IPS-15b (cell line): ENCODE data around the gene GPR21.

Experiments used
- H3K27me3 ChIP-seq: one replicate; pipeline ENCODE4 v1.6.1; 2013; ENCODE audit warnings: low read length; ENCODE audit not compliant: control insufficient read depth, insufficient read depth
- H3K36me3 ChIP-seq: one replicate; pipeline ENCODE4 v1.6.1; 2013; ENCODE audit warnings: low read length; ENCODE audit not compliant: control insufficient read depth, insufficient read depth
- H3K4me1 ChIP-seq: one replicate; pipeline ENCODE4 v1.6.1; 2013; ENCODE audit warnings: mild to moderate bottlenecking, low read length; ENCODE audit not compliant: control insufficient read depth, insufficient read depth
- H3K4me3 ChIP-seq: one replicate; pipeline ENCODE4 v1.5.1; 2013; ENCODE audit warnings: low read depth, low read length
- H3K9ac ChIP-seq: one replicate; pipeline ENCODE4 v1.6.1; 2013; ENCODE audit warnings: low read depth, mild to moderate bottlenecking, low read length
- H3K9me3 ChIP-seq: one replicate; pipeline ENCODE4 v1.6.1; 2013; ENCODE audit warnings: mild to moderate bottlenecking, low read length; ENCODE audit not compliant: control insufficient read depth, insufficient read depth

GPR21 gene

DNA sequence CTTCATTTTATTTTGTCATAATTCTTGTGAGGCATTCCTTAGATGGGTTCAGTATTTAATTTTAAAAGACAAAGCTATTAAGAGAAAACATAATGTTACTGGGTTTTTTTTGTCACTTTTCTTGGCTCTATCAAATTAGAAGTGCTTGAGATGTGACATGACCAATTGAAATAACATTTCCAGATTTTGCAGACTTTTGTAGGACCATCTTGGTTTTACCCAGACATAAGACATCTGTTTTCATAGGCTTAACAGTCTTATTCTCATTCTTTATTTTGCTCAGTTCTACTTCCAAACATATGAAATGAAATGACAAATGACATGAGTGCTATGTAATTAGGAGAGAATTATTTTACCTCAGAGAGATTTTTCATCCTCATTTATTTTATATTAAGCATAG, 19.6 kb downstream of the GPR21 start:
- no peaks in the 10 kb centered on the region for H3K27me3 ChIP-seq
- H3K4me1 ChIP-seq, result peaks cover 6% of the 10 kb centered on the region
- H3K4me3 ChIP-seq, result no peak overlapping the region
- no peaks in the 10 kb centered on the region for H3K9me3 ChIP-seq
- H3K9ac ChIP-seq, result no peak overlapping the region
- peaks cover 3% of the 10 kb centered on the region for H3K36me3 ChIP-seq

DNA sequence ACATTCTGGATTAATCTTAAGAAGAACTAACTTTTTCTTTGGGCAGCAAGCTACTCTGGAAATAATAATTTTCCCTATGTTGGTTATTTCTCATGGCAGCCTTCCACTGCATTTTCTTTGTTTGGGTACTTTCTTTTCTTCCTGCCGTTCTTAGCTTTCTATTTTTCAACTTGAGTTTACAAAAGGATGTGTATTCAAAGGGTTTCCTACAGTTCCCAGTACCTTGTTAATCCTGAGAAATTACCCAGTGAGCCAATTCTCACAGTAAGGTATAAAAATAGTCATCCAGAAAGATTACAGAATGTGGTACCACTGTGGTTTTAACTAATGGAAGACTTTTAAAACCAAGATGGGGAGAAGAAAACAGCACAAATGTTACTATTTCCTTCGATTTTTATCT, 20.2 kb downstream of the GPR21 start:
- H3K4me1 ChIP-seq, result peaks cover 6% of the 10 kb centered on the region
- H3K4me3 ChIP-seq, result no peak overlapping the region
- no peaks in the 10 kb centered on the region for H3K9me3 ChIP-seq
- no peak overlapping the region for H3K9ac ChIP-seq
- H3K27me3 ChIP-seq, result no peaks in the 10 kb centered on the region
- peaks cover 3% of the 10 kb centered on the region for H3K36me3 ChIP-seq

GRCh38 chr9:123058834-123059233, 25.4 kb downstream of the GPR21 start:
- Histone ChIP-seq H3K9ac (no peak overlapping the region), H3K27me3 (no peaks in the 10 kb centered on the region), H3K4me3 (no peak overlapping the region), H3K4me1 (peaks cover 10% of the 10 kb centered on the region), H3K9me3 (no peaks in the 10 kb centered on the region), H3K36me3 (no peaks in the 10 kb centered on the region)

GRCh38 chr9:123059472-123060220, 26.2 kb downstream of the GPR21 start:
- H3K36me3 ChIP-seq, result no peaks in the 10 kb centered on the region
- H3K27me3 ChIP-seq, result no peaks in the 10 kb centered on the region
- peaks cover 14% of the 10 kb centered on the region for H3K4me1 ChIP-seq
- H3K9me3 ChIP-seq, result no peaks in the 10 kb centered on the region
- no peak overlapping the region for H3K9ac ChIP-seq
- H3K4me3 ChIP-seq, result no peak overlapping the region

DNA sequence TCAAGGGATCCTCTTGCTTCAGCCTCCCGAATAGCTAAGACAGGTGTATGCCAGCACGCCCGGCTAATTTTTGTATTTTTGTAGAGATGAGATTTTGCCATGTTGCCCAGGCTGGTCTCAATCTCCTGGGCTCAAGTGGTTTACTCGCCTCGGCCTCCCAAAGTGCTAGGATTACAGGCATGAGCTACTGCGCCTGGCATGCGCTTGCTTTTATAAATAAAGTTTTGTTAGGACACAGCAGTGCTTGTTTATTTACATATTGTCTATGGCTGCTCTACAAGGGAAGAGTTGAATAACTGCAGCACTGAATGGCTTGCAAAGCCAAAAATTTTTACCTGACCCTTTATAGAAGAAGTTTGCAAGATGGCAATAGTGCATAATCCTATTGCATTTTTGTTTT, 27.7 kb downstream of the GPR21 start:
- no peak overlapping the region for H3K9ac ChIP-seq

DNA sequence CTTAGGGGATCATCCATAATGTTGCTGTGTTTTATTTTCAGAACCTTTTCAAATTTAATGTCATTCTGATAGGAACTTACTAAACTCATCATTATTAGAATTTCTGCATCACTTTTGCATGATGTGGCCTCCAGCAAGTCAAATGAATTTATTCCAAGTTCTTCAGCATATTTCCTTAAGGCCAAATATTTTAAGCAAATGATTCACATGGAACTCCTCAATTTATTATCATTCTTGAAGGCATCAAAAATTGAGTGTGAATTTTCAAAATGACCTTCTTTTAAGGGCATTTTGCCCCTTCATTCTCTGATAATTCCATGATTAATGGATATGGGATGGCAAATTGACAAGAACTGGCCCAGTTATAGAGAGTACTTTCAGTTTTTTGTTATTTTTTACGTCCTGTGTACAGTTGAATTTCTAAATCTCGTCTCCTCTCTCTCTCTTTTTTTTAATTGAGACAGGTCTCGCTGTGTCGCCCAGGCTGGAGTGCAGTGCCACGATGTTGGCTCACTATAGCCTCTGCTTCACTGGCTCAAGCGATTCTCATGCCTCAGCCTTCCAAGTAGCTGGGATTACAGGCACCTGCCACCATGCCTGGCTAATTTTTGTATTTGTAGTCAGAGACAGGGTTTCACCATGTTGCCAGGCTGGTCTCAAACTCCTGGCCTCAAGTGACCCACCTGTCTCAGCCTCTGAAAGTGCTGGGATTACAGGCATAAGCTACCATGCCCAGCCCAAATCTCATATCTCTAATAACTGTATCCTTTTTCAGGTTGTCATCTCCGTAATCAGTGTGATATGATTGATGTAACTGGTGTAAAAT, 29.1 kb downstream of the GPR21 start:
- Histone ChIP-seq H3K9ac (no peak overlapping the region), H3K4me1 (peaks cover 8% of the 10 kb centered on the region), H3K27me3 (no peaks in the 10 kb centered on the region), H3K4me3 (no peak overlapping the region), H3K36me3 (peaks cover 3% of the 10 kb centered on the region), H3K9me3 (no peaks in the 10 kb centered on the region)

More for the DNA sequence above, 27.7 kb downstream of the GPR21 start:
- Histone ChIP-seq H3K9me3 (no peaks in the 10 kb centered on the region), H3K27me3 (no peaks in the 10 kb centered on the region), H3K4me1 (peaks cover 8% of the 10 kb centered on the region), H3K4me3 (no peak overlapping the region), H3K36me3 (no peaks in the 10 kb centered on the region)

- H3K36me3 ChIP-seq, result peaks cover 3% of the 10 kb centered on the region
- no peak overlapping the region for H3K4me3 ChIP-seq
- H3K9me3 ChIP-seq, result no peaks in the 10 kb centered on the region
- no peaks in the 10 kb centered on the region for H3K27me3 ChIP-seq
- no peak overlapping the region for H3K9ac ChIP-seq
- H3K4me1 ChIP-seq, result peaks cover 8% of the 10 kb centered on the region
These were observed 29.7 kb downstream of the GPR21 start for GRCh38 chr9:123063177-123063598.

DNA sequence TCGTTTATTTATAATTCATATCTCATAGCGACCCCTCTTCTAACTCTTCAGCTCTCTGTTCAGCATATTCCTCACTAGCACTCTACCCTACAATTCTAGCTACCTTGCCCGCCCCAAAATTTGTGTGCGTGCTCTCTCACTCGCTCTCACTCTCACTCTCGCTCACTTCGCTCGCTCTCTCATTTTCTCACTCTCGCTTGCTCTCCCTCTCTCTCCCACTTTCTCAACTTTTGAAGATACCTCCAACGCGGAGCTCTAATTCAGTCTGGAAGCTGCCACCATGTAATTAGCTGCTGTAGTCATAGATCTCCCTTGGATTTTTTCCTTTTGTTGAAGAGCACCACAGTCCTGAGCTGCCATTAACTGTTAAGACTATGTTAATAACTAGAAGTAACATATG, 30.4 kb downstream of the GPR21 start:
- peaks cover 8% of the 10 kb centered on the region for H3K4me1 ChIP-seq
- H3K27me3 ChIP-seq, result no peaks in the 10 kb centered on the region
- peaks cover 3% of the 10 kb centered on the region for H3K36me3 ChIP-seq
- H3K4me3 ChIP-seq, result no peak overlapping the region
- no peaks in the 10 kb centered on the region for H3K9me3 ChIP-seq
- no peak overlapping the region for H3K9ac ChIP-seq

DNA sequence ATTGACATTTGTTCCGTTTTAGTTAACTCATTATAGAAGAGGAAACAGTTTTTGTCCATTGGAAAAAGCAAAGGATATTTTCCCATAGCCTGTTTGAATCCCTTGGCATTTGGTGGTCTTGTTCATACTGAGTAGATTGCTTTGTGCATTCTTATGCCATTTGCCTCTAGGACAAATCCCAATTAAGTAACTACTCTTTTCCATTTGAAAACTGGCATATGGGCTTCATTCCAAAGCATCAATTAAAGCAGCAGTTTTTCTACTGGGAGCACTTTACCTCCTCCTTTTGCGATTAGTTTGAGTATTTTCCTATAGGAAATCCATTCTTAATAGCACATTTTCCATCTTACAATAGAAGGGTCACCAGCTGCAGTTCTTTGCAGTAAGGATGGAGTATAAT, 31.2 kb downstream of the GPR21 start:
- no peak overlapping the region for H3K9ac ChIP-seq
- H3K4me1 ChIP-seq, result peaks cover 8% of the 10 kb centered on the region
- H3K9me3 ChIP-seq, result no peaks in the 10 kb centered on the region
- no peak overlapping the region for H3K4me3 ChIP-seq
- no peaks in the 10 kb centered on the region for H3K27me3 ChIP-seq
- H3K36me3 ChIP-seq, result peaks cover 3% of the 10 kb centered on the region

DNA sequence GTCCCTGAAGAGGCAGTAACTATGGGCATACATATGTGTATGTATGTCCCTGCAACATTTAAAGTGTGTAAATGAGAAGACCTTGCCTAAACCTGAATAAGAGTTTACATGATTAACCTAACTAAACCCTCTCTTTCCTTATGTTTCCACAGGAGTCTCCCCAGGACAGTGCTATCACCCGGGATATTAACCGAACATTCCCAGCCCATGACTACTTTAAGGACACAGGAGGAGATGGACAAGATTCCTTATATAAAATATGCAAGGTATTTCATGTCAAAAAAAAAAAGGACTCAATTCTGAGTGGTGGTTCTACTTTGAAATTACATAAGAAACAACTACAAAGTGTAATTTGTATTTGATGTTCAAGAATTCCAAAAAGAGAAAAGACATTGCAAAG, 31.7 kb downstream of the GPR21 start:
- Histone ChIP-seq H3K9me3 (no peaks in the 10 kb centered on the region), H3K9ac (no peak overlapping the region), H3K4me3 (no peak overlapping the region), H3K4me1 (peaks cover 8% of the 10 kb centered on the region), H3K36me3 (peaks cover 3% of the 10 kb centered on the region), H3K27me3 (no peaks in the 10 kb centered on the region)

DNA sequence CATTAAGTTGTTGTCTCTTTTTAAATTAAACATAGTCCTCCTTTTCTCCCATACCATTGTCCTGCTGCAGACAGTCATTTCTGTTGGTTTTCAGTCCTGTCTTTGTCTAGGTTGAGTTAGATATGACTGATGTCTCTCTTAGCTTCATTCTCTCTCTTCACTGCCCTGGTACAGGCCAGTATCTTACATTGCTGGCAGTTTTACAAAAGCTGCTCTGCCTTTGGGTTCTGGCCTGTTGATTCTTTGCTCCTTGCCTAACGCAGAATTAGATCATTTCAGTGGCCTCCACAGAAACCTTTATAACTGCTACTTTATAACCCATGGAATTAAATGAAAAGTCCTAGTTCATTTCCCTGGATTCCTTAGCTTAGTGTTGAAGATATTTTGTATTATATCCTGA, 33.7 kb downstream of the GPR21 start:
- H3K4me1 ChIP-seq, result peaks cover 16% of the 10 kb centered on the region
- H3K36me3 ChIP-seq, result peaks cover 3% of the 10 kb centered on the region
- H3K4me3 ChIP-seq, result no peak overlapping the region
- no peaks in the 10 kb centered on the region for H3K9me3 ChIP-seq
- no peaks in the 10 kb centered on the region for H3K27me3 ChIP-seq
- no peak overlapping the region for H3K9ac ChIP-seq

DNA sequence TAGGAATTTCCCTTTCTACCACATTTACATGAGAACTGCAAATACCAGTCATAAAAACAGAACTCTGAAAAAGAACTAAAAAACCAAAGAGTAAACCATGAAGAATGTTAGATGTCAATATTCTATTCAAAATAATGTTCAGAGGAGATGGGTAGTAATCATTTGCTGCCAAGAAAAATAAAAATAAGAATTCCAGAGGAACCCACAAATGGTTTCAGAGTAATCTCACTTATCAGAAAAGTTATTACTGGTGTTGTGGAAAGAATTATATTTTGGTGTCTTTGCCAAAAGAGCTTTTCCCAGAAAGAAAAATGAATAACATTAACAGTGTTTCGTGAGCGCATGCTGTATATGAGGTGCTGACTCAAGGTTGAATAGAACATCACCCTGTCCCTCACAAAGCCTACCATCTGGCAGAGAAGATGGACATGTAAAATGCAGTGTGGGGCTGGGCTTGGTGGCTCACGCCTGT, 35.6 kb downstream of the GPR21 start:
- H3K36me3 ChIP-seq, result peaks cover 3% of the 10 kb centered on the region
- H3K4me1 ChIP-seq, result peaks cover 29% of the 10 kb centered on the region
- H3K4me3 ChIP-seq, result no peak overlapping the region

More for the DNA sequence above, 35.6 kb downstream of the GPR21 start:
- Histone ChIP-seq H3K9me3 (no peaks in the 10 kb centered on the region), H3K27me3 (no peaks in the 10 kb centered on the region), H3K9ac (no peak overlapping the region)
